Vagina (tissue), 2 donors: ENCODE measurements around the gene TADA2B.

Source experiments
- POLR2A ChIP-seq, 2 donors: fragments of 450-650 bp; IDR thresholded peaks; one replicate each; pipeline ENCODE4 v1.6.1; 2017; ENCODE audit warnings: antibody characterized with exemption in 2 of 2, mild to moderate bottlenecking in 2 of 2, moderate library complexity in 2 of 2
- POLR2AphosphoS5 ChIP-seq, 2 donors: sonication (generic); formaldehyde crosslinking; IDR thresholded peaks; one replicate each; pipeline ENCODE4 v1.9.0; 2017; ENCODE audit warnings: antibody characterized with exemption in 2 of 2, mild to moderate bottlenecking in 2 of 2, low read depth in 1 of 2; ENCODE audit not compliant: insufficient read depth in 1 of 2
- TF ChIP-seq, protein P1 (sequence below), 3 experiments: fragments of 450-650 bp in 2 of 3; fragments of 200-600 bp in 1 of 3; sonication (generic) in 1 of 3; IDR thresholded peaks; one replicate each; pipeline ENCODE4 v1.5.1; 2017 to 2019; ENCODE audit warnings: antibody characterized with exemption in 3 of 3, mild to moderate bottlenecking in 2 of 3, moderate library complexity in 2 of 3

- TF ChIP-seq POLR2AphosphoS5 (IDR thresholded peaks at IDR 0.05; ENCODE audit: insufficient read depth in 1 of 2, low read depth in 1 of 2): no peak
- TF ChIP-seq, protein P1, sequence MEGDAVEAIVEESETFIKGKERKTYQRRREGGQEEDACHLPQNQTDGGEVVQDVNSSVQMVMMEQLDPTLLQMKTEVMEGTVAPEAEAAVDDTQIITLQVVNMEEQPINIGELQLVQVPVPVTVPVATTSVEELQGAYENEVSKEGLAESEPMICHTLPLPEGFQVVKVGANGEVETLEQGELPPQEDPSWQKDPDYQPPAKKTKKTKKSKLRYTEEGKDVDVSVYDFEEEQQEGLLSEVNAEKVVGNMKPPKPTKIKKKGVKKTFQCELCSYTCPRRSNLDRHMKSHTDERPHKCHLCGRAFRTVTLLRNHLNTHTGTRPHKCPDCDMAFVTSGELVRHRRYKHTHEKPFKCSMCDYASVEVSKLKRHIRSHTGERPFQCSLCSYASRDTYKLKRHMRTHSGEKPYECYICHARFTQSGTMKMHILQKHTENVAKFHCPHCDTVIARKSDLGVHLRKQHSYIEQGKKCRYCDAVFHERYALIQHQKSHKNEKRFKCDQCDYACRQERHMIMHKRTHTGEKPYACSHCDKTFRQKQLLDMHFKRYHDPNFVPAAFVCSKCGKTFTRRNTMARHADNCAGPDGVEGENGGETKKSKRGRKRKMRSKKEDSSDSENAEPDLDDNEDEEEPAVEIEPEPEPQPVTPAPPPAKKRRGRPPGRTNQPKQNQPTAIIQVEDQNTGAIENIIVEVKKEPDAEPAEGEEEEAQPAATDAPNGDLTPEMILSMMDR (IDR thresholded peaks at IDR 0.05): no peak
- no peak for TF ChIP-seq POLR2A (IDR thresholded peaks at IDR 0.05)
These were observed 31.3 kb downstream of the TADA2B start for GRCh38 chr4:7074426-7074825.
